Heart left ventricle (tissue), 16 donors: ENCODE measurements around the gene BEAN1. TPM values are rescaled to one million over a fixed set of nuclear protein-coding genes. Genes with fewer than 3 reads are reported as not detected.

Source experiments
- ATAC-seq, 4 donors: fragments of 200-7000 bp; cut with Tn5 transposase; one replicate each; pipeline ENCODE4 v1.9.1; 2020 to 2022; ENCODE audit warnings: moderate library complexity in 4 of 4, mild to moderate bottlenecking in 3 of 4, moderate number of reproducible peaks in 1 of 4
- DNase-seq, 5 donors: peaks; one replicate each; pipeline ENCODE4 v3.0.0-alpha.2; 2020
- H3K27ac ChIP-seq, 12 donors: fragments of 200-600 bp; sonication (generic) in 4 of 12; one replicate each; pipeline versions ENCODE4 v1.5.0 to v1.8.0; 2016 to 2022; ENCODE audit warnings: mild to moderate bottlenecking in 2 of 12
- H3K27me3 ChIP-seq, 9 donors: fragments of 200-600 bp; sonication (generic) in 2 of 9; one replicate each; pipeline versions ENCODE4 v1.5.1 to v1.8.0; 2016 to 2022; ENCODE audit warnings: mild to moderate bottlenecking in 3 of 9
- H3K36me3 ChIP-seq, 9 donors: fragments of 200-600 bp; sonication (generic) in 2 of 9; one replicate each; pipeline versions ENCODE4 v1.5.0 to v1.8.0; 2018 to 2022; ENCODE audit warnings: mild to moderate bottlenecking in 2 of 9
- H3K4me1 ChIP-seq, 12 donors: fragments of 200-600 bp; sonication (generic) in 4 of 12; one replicate each; pipeline versions ENCODE4 v1.5.0 to v1.8.0; 2016 to 2022; ENCODE audit warnings: mild to moderate bottlenecking in 3 of 12
- H3K4me3 ChIP-seq, 12 donors: fragments of 200-600 bp; sonication (generic) in 4 of 12; one replicate each; pipeline versions ENCODE4 v1.5.0 to v1.8.0; 2017 to 2022; ENCODE audit warnings: mild to moderate bottlenecking in 9 of 12, moderate library complexity in 4 of 12
- H3K9me3 ChIP-seq, 12 donors: fragments of 200-600 bp; sonication (generic) in 4 of 12; one replicate each; pipeline versions ENCODE4 v1.5.0 to v1.8.0; 2016 to 2022; ENCODE audit warnings: mild to moderate bottlenecking in 1 of 12
- CTCF ChIP-seq, 12 donors: fragments of 200-600 bp; sonication (generic) in 4 of 12; IDR thresholded peaks; one replicate each; pipeline versions ENCODE4 v1.5.0 to v1.8.0; 2018 to 2022; ENCODE audit warnings: antibody characterized with exemption in 12 of 12, mild to moderate bottlenecking in 5 of 12
- POLR2A ChIP-seq, 2 donors: fragments of 450-650 bp; IDR thresholded peaks; one replicate each; pipeline ENCODE4 v1.6.1; 2017; ENCODE audit warnings: antibody characterized with exemption in 2 of 2, mild to moderate bottlenecking in 2 of 2, moderate library complexity in 2 of 2
- WGBS, 4 donors: extraction: QIAGEN DNeasy Blood & Tissue Kit in 2 of 4; methylation state at CpG; one replicate each; pipeline versions ENCODE4 v1.1.5 to v1.1.7; 2013 to 2018; 5-methylcytosine and 5-hydroxymethylcytosine counted together
- intact Hi-C, 10 donors: fragments of 100-400 bp; cut with DNase I; formaldehyde crosslinking; loops; one replicate each; pipeline versions ENCODE4 v1.11.1 to v1.14.2; 2022
- polyA plus RNA-seq, 2 donors: library from polyadenylated mRNA; stranded (reverse); fragments of 200-250 nt; gene quantifications; one replicate each; pipeline ENCODE4 v1.2.3, GENCODE V29; 2013
- total RNA-seq, 9 donors: library from RNA; depleted of rRNA in 2 of 9; stranded (reverse); fragments of >200 nt in 2 of 9; fragmentation: NEBNext Ultra II Directional in 3 of 9; extraction: Animal tissue kit (Norgen Biotek cat#: 25700) in 3 of 9; gene quantifications; one replicate each; pipeline versions ENCODE4 v1.1.0 to v1.2.4, GENCODE V29; 2016 to 2023
- donor health status: ischemic (EF 13 %, LVEDD 7.1; RV severe dilation, severe dysfunction).
- donor health status: healthy with polysubstance abuse.
- donor health status: DM: no; HTN: yes; CAD: no.
- donor health status: DM: no; HTN: no; CAD: no.
- donor health status: ischemic (EF 25% LVEDD 6.9; RV normal size, moderate dysfunction).
- donor health status: ischemic (EF 25% LVEDD 5.7; RV mildly dilated, moderate dysfunction).
- donor health status: healthy.
- donor health status: DM: yes; HTN: yes; CAD: no.
- donor health status: ischemic (EF 35%, LVEDD 5.7; RV mildly dilated, moderate dysfunction).
- donor health status: nonischemic (EF 11% LVEDD 7.7; RV severe dilation, severe dysfunction).
- donor health status: DM: yes; HTN: yes; CAD: no.
- donor health status: PGD.
- donor health status: ischemic (EF 29% LVEDD 5.4; RV normal size, mild dysfunction).
- donor health status: nonischemic (EF 23%, LVEDD 6.1; RV moderate dilation, normal function).

BEAN1 gene
- total and polyA plus RNA-seq, 11 donors: 0.30 to 8.8 (median 1.5) TPM

- no peak for TF ChIP-seq POLR2A (IDR thresholded peaks at IDR 0.05)
- no peak for TF ChIP-seq CTCF (IDR thresholded peaks at IDR 0.05)
- H3K9me3 ChIP-seq: peaks cover 0 to 3% (median 0%) of the 10 kb centered on the region in 12 donors
- 43 to 53% (median 47%) methylated on average over 3 of the region's 3 CpGs for WGBS, 4 donors
- peak overlapping the region; percentile 55 to 86 (median 80) for H3K27ac ChIP-seq
- H3K27me3 ChIP-seq: no peaks in the 10 kb centered on the region
- DNase-seq (no peak), ATAC-seq (peak in 2 of 4 donors; percentile 26 to 37)
- peaks cover 0 to 51% (median 21%) of the 10 kb centered on the region in 12 donors for H3K4me1 ChIP-seq
- peaks cover 0 to 37% (median 5%) of the 10 kb centered on the region in 9 donors for H3K36me3 ChIP-seq
- peak overlapping the region in 4 of 12 donors; percentile 3 to 11 (median 4) for H3K4me3 ChIP-seq
- intact Hi-C loops: loop anchor here in 2 of 10 donors (1.0 to 2.0 kb wide), 2 partner anchors 16 to 23 kb away; partner anchors contain the start of gene CDH5 (in 1 of the 2)
Measured at GRCh38 chr16:66382966-66383299, 44.2 kb upstream of the BEAN1 start.

GRCh38 chr16:66383551-66383950 lies 43.5 kb upstream of the BEAN1 start:
- peak overlapping the region; percentile 16 to 86 (median 80) for H3K27ac ChIP-seq
- H3K4me3 ChIP-seq: no peak overlapping the region
- no peak for DNase-seq
- no peaks in the 10 kb centered on the region for H3K27me3 ChIP-seq
- peaks cover 0 to 3% (median 0%) of the 10 kb centered on the region in 12 donors for H3K9me3 ChIP-seq
- H3K4me1 ChIP-seq: peaks cover 0 to 50% (median 20%) of the 10 kb centered on the region in 12 donors
- no peak for TF ChIP-seq CTCF (IDR thresholded peaks at IDR 0.05)
- no peak for TF ChIP-seq POLR2A (IDR thresholded peaks at IDR 0.05)
- ATAC-seq: no peak
- intact Hi-C loops: loop anchor here in 1 of 10 donors (2.0 kb wide), 1 partner anchor 17 kb away; the partner anchor contains the start of gene CDH5
- peaks cover 0 to 44% (median 11%) of the 10 kb centered on the region in 9 donors for H3K36me3 ChIP-seq
- 73 to 83% (median 81%) methylated on average over 4 of the region's 4 CpGs for WGBS, 4 donors

- H3K36me3 ChIP-seq: peaks cover 0 to 62% (median 19%) of the 10 kb centered on the region in 9 donors
- H3K27me3 ChIP-seq: no peaks in the 10 kb centered on the region
- H3K27ac ChIP-seq: peak overlapping the region in 1 of 12 donors; percentile 6
- 86 to 94% (median 91%) methylated on average over 4 of the region's 4 CpGs for WGBS, 4 donors
- no peak overlapping the region for H3K4me3 ChIP-seq
- peaks cover 0 to 3% (median 0%) of the 10 kb centered on the region in 12 donors for H3K9me3 ChIP-seq
- TF ChIP-seq CTCF (IDR thresholded peaks at IDR 0.05) (no peak), POLR2A (IDR thresholded peaks at IDR 0.05) (no peak)
- intact Hi-C loops: no loop called here
- ATAC-seq (no peak), DNase-seq (no peak)
- peaks cover 0 to 51% (median 20%) of the 10 kb centered on the region in 12 donors for H3K4me1 ChIP-seq
Measured at GRCh38 chr16:66385415-66385814, 41.7 kb upstream of the BEAN1 start.

- H3K36me3 ChIP-seq: peaks cover 0 to 62% (median 29%) of the 10 kb centered on the region in 9 donors
- peaks cover 0 to 3% (median 0%) of the 10 kb centered on the region in 12 donors for H3K9me3 ChIP-seq
- H3K27me3 ChIP-seq: no peaks in the 10 kb centered on the region
- peak in 1 of 5 donors; percentile 10 for DNase-seq
- WGBS, 4 donors: 78 to 89% (median 81%) methylated on average over 16 to 20 of the region's 20 CpGs
- H3K4me1 ChIP-seq: peaks cover 0 to 41% (median 19%) of the 10 kb centered on the region in 12 donors
- intact Hi-C loops: no loop called here
- H3K27ac ChIP-seq: peak overlapping the region in 1 of 12 donors; percentile 4
- TF ChIP-seq POLR2A (IDR thresholded peaks at IDR 0.05) (no peak), CTCF (IDR thresholded peaks at IDR 0.05) (no peak)
- no peak for ATAC-seq
- H3K4me3 ChIP-seq: no peak overlapping the region
Measured at GRCh38 chr16:66386629-66387622, 40.2 kb upstream of the BEAN1 start.
